ENCODE results near the gene RERE. TPM values are rescaled to one million over a fixed set of nuclear protein-coding genes. Genes with fewer than 3 reads are reported as not detected.

The RERE gene
- polyA plus RNA-seq, 5 donors: 104 to 119 (median 112) TPM

- DNase-seq: no peak
Observed at GRCh38 chr1:8693107-8693506, 124.3 kb downstream of the RERE start.

GRCh38 chr1:8691662-8692061 is 125.8 kb downstream of the RERE start:
- DNase-seq: no peak

GRCh38 chr1:8690253-8690525 is 127.3 kb downstream of the RERE start:
- no peak for DNase-seq

GRCh38 chr1:8689431-8690252 is 127.8 kb downstream of the RERE start:
- no peak for DNase-seq

- DNase-seq: no peak
Observed at GRCh38 chr1:8687538-8687937, 129.9 kb downstream of the RERE start.

GRCh38 chr1:8687039-8687438 is 130.4 kb downstream of the RERE start:
- DNase-seq: peak in 1 of 2 donors; percentile 56

- DNase-seq: no peak
Observed at GRCh38 chr1:8685463-8685862, 132.0 kb downstream of the RERE start.

GRCh38 chr1:8684590-8684989 is 132.8 kb downstream of the RERE start:
- no peak for DNase-seq

- no peak for DNase-seq
Observed at GRCh38 chr1:8682573-8682972, 134.9 kb downstream of the RERE start.

- no peak for DNase-seq
Observed at GRCh38 chr1:8681911-8682310, 135.5 kb downstream of the RERE start.

GRCh38 chr1:8680664-8681650 is 136.5 kb downstream of the RERE start:
- no peak for DNase-seq

- DNase-seq: no peak
Observed at GRCh38 chr1:8679929-8680663, 137.3 kb downstream of the RERE start.

GRCh38 chr1:8679395-8679800 is 138.0 kb downstream of the RERE start:
- no peak for DNase-seq

- no peak for DNase-seq
Observed at GRCh38 chr1:8678673-8679394, 138.6 kb downstream of the RERE start.

GRCh38 chr1:8677782-8678181 is 139.7 kb downstream of the RERE start:
- DNase-seq: no peak

- no peak for DNase-seq
Observed at GRCh38 chr1:8676813-8677212, 140.6 kb downstream of the RERE start.

GRCh38 chr1:8676072-8676471 is 141.4 kb downstream of the RERE start:
- DNase-seq: no peak

GRCh38 chr1:8674912-8675311 is 142.5 kb downstream of the RERE start:
- DNase-seq: no peak

- DNase-seq: no peak
Observed at GRCh38 chr1:8674481-8674880, 143.0 kb downstream of the RERE start.

- peak; percentile 66 to 72 for DNase-seq
Observed at GRCh38 chr1:8671306-8671917, 146.0 kb downstream of the RERE start.

- no peak for DNase-seq
Observed at GRCh38 chr1:8670371-8670818, 147.0 kb downstream of the RERE start.

All from right lung (tissue), 5 donors.